ENCODE results near the gene WFDC11.
"Not testable (repeated sequence)": the region's sequence is repeated elsewhere in the genome, so short reads cannot be mapped to it uniquely, and the experiment has no call there.

Gene WFDC11

DNA sequence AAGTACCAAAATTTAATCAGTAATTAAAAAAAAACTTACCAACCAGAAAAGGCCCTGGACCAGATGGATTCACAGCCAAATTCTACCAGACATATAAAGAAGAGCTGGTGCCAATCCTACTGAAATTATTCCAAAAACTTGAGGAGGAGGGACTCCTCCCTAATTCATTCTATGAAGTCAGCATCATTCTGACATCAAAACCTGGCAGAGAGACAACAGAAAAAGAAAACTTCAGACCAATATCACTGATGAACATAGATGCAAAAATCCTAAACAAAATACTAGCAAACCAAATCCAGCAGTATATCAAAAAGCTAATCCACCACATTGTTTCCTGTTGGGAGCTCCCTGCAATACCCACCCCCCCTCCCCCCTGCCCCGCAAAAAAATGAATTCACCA is at the start of gene WFDC11:
TSS of gene WFDC11 (minus strand) at position 101 of the 400 bp plus-strand sequence. CDS start 19,639 bp downstream, outside the sequence.
- no peak for DNase-seq

DNA sequence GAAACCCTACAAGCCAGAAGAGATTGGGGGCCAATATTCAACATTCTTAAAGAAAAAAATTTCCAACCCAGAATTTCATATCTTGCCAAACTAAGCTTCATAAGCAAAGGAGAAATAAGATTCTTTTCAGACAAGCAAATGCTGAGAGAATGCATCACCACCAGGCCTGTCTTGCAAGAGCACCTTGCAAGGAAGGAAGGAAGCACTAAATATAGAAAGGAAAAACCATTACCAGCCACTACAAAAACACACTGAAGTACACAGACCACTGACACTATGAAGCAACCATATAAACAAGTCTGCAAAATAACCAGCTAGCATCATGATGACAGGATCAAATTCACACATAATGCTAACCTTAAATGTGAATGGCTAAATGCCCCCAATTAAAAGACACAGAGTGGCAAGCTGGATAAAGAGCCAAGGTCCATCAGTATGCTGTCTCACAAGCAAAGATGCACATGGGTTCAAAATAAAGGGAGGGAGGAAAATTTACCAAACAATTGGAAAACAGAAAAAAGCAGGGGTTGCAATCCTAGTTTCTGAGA is 46.2 kb upstream of the WFDC11 start:
- not testable (repeated sequence) for DNase-seq

DNA sequence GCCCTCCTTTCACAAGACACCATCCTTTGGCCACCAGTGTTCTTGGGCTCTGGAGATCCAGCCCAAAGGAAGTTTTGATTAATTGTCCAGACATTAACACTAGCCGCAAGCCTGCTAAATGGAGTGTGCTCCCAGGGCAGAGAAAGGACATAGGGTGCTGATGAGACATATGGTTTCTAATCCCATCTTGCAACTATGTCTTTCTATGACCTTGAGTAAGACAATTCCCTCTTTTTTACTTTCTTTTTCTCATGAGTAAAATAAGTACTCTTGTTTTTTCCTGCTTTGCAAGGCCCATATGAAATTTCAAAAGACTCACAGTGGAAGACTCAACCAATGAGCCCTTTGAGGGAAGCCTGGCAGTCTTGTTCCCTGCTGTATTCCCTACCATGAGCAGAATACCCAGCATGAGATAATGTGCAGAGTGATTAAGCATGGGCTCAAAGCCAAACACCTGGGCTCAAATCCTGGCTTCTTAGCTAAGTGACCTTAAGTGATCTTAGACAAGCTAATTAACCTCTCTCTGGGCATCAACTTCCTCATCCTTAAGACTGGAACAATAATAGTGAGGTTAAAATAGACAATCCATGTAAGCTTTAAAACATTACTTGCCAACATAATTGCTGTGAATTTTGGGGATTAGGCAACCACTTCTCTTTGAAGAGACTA is 35.1 kb upstream of the WFDC11 start, which contains the start of gene WFDC10B:
TSS of gene WFDC10B (minus strand) at position 51 of the 669 bp plus-strand sequence. CDS start 19,027 bp downstream, outside the sequence.
- no peak for DNase-seq

- no peak for DNase-seq
Measured at GRCh38 chr20:45701873-45702272, 31.8 kb upstream of the WFDC11 start, which contains the start of gene WFDC13. Gene WFDC13 (plus strand): TSS chr20:45702038. CDS start chr20:45702124, 86 bp downstream.

GRCh38 chr20:45701104-45701503 is 31.1 kb upstream of the WFDC11 start:
- no peak for DNase-seq

DNA sequence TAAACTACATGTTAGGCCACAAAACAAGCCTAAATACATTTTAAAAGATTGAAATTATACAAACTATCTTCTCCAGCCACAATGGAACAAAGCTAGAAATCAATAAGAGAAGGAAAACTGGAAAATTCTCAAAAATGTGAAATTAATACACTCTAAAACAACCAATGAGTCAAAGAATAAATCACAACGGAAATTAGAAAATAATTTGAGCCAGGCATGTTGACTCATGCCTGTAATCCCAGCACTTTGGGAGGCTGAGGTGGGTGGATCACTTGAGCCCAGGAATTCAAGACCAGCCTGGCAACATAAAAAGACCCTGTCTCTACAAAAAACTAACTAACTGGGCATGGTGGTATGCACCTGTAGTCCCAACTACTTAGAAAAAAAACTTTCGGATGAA is 25.5 kb upstream of the WFDC11 start:
- DNase-seq: no peak

DNA sequence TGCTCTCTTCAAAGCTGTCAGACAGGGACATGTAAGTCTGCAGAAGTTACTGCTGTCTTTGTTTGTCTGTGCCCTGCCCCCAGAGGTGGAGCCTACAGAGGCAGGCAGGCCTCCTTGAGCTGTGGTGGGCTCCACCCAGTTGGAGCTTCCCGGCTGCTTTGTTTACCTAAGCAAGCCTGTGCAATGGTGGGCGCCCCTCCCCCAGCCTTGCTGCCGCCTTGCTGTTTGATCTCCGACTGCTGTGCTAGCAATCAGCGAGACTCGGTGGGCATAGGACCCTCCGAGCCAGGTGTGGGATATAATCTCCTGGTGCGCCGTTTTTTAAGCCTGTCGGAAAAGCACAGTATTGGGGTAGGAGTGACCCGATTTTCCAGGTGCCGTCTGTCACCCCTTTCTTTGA is 23.3 kb upstream of the WFDC11 start:
- not testable (repeated sequence) for DNase-seq

DNA sequence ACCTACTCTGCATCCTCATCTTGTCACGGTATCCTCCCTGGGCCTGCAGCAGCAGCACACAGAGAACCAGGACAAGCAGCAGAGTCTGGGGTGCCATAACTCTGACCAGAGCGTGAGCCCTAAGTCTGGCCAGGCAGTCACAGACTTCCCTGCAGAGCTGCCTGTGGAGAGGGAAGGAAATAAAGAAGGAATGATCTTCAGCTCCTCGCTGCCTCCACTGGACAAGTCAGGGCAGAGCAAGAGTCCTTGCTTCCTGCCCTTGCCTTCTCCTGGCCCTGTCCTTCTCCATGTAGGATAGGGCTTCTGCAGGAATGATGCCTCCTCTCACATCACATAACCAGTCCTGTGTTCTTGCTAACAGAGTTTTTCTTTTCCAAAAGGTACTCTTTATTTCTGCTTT is 15.9 kb upstream of the WFDC11 start:
- DNase-seq: no peak

GRCh38 chr20:45679650-45680049 is 9.6 kb upstream of the WFDC11 start:
- DNase-seq: no peak

DNA sequence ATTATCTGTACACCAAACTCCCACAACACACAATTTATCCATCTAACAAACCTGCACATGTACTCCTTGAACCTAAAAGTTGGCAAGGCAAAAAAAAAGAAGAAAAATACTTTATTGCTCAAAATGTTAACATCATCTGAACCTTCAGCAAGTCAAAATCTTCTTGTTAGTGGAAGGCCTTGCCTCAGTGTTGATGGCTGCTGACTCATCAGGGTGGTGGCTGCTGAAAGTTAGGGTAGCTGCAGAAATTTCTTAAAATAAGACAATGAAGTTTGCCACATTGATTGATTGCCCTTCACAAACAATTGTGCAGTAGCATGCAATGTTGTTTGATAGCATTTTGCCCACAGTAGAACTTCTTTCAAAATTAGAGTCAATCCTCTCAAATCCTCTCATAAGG is 2.7 kb upstream of the WFDC11 start:
- no peak for DNase-seq

DNA sequence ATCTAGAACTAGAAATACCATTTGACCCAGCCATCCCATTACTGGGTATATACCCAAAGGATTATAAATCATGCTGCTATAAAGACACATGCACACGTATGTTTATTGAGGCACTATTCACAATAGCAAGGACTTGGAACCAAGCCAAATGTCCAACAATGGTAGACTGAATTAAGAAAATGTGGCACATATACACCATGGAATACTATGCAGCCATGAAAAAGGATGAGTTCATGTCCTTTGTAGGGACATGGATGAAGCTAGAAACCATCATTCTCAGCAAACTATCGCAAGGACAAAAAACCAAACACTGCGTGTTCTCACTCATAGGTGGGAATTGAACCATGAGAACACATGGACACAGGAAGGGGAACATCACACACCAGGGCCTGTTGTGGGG is 13.0 kb downstream of the WFDC11 start:
- DNase-seq: not testable (repeated sequence)

DNA sequence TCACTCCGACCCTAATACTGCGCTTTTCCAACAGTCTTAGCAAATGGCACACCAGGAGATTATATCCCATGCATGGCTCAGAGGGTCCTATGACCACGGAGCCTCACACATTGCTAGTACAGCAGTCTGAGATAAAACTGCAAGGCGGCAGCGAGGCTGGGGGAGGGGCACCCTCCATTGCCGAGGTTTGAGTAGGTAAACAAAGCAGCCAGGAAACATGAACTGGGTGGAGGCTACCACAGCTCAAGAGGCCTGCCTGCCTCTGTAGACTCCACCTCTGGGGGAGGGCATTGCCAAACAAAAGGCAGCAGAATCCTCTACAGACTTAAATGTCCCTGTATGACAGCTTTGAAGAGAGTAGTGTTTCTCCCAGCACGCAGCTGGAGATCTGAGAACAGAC is 18.3 kb downstream of the WFDC11 start:
- not testable (repeated sequence) for DNase-seq

DNA sequence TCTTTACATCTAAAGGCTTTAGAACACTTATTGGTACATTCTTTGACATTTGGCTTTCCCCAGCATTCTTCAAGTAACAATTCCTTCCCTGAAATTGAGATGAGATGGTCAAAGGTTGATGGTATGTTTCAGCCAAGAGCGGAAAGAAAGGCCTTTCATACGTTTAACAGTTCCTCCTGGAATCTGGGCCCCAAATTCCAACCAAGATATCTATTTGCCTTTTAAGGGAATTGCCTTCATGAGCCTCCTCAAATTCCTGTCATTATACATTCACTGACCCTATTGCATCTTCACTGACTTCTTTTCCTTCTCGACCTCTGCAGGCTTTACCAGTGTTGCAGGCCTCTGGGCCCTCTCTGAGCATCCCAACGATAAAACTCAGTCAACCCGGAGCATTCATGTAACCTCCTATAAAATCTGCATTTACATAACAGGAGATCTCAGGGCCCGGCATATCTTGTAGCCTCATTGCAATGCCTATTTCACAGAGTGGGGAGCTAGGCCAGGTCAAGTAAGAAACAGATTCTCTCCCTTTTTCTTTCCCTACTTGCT is 20.7 kb downstream of the WFDC11 start:
- no peak for DNase-seq

GRCh38 chr20:45647441-45648050 is 22.5 kb downstream of the WFDC11 start:
- no peak for DNase-seq

- DNase-seq: no peak
Measured at GRCh38 chr20:45646875-45647274, 23.2 kb downstream of the WFDC11 start.

DNA sequence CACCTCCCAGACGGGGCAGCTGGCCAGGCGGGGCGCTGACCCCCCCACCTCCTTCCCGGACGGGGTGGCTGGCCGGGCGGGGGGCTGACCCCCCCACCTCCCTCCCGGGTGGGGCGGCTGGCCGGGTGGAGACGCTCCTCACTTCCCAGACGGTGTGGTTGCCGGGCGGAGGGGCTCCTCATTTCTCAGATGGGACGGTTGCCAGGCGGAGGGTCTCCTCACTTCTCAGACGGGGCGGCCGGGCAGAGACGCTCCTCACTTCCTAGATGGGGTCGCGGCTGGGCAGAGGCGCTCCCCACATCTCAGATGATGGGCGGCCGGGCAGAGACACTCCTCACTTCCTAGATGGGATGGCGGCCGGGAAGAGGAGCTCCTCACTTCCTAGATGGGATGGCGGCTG is 24.2 kb downstream of the WFDC11 start:
- DNase-seq: not testable (repeated sequence)

DNA sequence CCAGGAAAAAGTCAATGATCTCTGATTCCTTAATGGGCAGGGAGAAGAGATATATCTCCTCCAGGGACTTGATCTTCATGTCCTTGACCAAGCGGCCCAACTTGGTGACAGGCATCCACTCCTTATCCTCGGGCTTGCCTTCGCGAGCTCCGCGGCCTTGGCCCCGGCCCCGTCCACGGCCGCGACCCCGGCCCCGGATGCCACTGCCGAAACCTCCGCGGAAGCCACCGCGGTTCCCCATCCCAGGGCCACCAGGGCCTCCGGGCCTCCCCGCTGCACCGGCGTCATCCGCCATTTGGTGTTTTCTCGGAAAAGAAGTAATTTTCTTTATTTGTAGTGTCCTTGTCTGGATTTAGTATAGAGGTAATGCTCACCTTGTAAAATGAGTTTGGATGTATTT is 29.0 kb downstream of the WFDC11 start:
- DNase-seq: not testable (repeated sequence)

DNA sequence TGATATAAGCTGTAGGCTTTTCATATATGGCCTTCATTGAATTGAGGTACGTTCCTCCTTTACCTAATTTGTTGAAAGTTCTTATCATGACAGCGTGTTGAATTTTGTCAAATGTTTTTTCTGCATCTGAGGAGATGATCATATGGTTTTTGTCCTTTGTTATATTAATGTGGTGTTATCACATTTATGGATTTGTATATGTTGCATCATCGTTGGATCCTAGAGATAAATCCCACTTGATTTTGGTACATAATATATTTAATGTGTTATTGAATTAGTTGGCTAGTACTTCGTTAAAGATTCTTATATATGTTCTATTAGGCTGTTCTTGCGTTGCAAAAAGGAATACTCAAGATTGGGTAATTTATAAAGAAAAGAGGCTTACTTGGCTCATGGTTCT is 30.4 kb downstream of the WFDC11 start:
- no peak for DNase-seq

GRCh38 chr20:45636513-45636912 is 33.5 kb downstream of the WFDC11 start:
- DNase-seq: no peak

GRCh38 chr20:45631184-45631583 is 38.9 kb downstream of the WFDC11 start, which contains the start of gene WFDC9:
Gene WFDC9 (minus strand): TSS chr20:45631284. CDS start chr20:45610181, 21,103 bp downstream.
- no peak for DNase-seq

GRCh38 chr20:45630371-45630770 is 39.7 kb downstream of the WFDC11 start:
- DNase-seq: no peak

DNA sequence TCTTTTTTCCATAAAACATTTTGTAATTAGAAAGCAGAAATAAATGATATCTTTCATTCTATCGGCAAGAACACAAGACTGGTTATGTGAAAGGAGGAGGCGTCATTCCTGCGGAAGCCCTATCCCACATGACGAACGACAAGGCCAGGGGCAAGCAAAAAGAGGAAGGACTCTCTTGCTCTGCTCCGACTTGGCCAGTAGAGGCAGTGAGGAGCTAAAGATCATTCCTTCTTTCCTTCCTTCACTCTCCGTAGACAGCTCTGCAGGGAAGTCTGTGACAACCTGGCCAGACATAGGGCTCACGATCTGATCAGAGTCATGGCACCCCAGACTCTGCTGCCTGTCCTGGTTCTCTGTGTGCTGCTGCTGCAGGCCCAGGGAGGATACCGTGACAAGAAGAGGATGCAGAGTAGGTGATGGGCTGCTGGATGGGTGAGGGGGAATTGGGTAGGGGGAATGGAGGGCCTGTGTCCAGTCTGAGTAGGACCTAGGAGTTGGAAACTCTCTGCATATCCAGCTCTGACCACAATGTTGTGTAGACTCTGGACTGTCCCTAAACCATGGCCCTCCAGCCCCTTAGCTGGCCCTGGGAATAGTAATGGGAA is 40.4 kb downstream of the WFDC11 start, which contains the start of gene WFDC10A:
TSS of gene WFDC10A (plus strand) at position 244 of the 605 bp plus-strand sequence. CDS start at position 319, 75 bp downstream.
- DNase-seq: no peak

- no peak for DNase-seq
Measured at GRCh38 chr20:45626540-45626939, 43.5 kb downstream of the WFDC11 start.

All from right forelimb (tissue), 1 donor.